Measurements from ENCODE around the gene RIOK2.
"Not testable (repeated sequence)": the region's sequence is repeated elsewhere in the genome, so short reads cannot be mapped to it uniquely, and the experiment has no call there.

The RIOK2 gene

GRCh38 chr5:97142521-97143254 lies 40.4 kb downstream of the RIOK2 start, which contains the start of gene LIX1:
TSS of gene LIX1 (minus strand) at chr5:97142611. CDS start at chr5:97142576, 35 bp downstream.
- Histone ChIP-seq H3K36me3 (no peaks in the 10 kb centered on the region), H3K4me1 (no peaks in the 10 kb centered on the region), H3K4me2 (no peak within 1 kb of the TSS), H3K4me3 (no peak within 1 kb of the TSS), H3K9me3 (replicated peaks in 1 of 11) (no peaks in the 10 kb centered on the region), H3K27me3 (no peaks in the 10 kb centered on the region), H3K27ac (no peak within 1 kb of the TSS), H3K9ac (no peak within 1 kb of the TSS), H4K20me1 (no peaks in the 10 kb centered on the region)
- TF ChIP-seq Cebpa-rat (IDR thresholded peaks at IDR 0.05) = no peak

GRCh38 chr5:97141539-97141938 lies 41.5 kb downstream of the RIOK2 start:
- H3K4me3 ChIP-seq = no peak overlapping the region

GRCh38 chr5:97141031-97141430 lies 42.0 kb downstream of the RIOK2 start:
- Histone ChIP-seq H3K4me1 (no peaks in the 10 kb centered on the region), H3K9ac (no peak overlapping the region), H3K27me3 (no peaks in the 10 kb centered on the region), H4K20me1 (no peaks in the 10 kb centered on the region), H3K36me3 (no peaks in the 10 kb centered on the region), H3K27ac (no peak overlapping the region), H3K9me3 (replicated peaks in 1 of 11) (no peaks in the 10 kb centered on the region), H3K4me3 (no peak overlapping the region), H3K4me2 (no peak overlapping the region)
- TF ChIP-seq Cebpa-rat (IDR thresholded peaks at IDR 0.05) = no peak

More at GRCh38 chr5:97141539-97141938, 41.5 kb downstream of the RIOK2 start:
- H3K27ac ChIP-seq = no peak overlapping the region
- H3K4me2 ChIP-seq = no peak overlapping the region
- H4K20me1 ChIP-seq = no peaks in the 10 kb centered on the region
- no peak for TF ChIP-seq Cebpa-rat (IDR thresholded peaks at IDR 0.05)
- no peaks in the 10 kb centered on the region for H3K9me3 ChIP-seq (replicated peaks in 1 of 11)
- no peak overlapping the region for H3K9ac ChIP-seq
- no peaks in the 10 kb centered on the region for H3K4me1 ChIP-seq
- no peaks in the 10 kb centered on the region for H3K36me3 ChIP-seq
- no peaks in the 10 kb centered on the region for H3K27me3 ChIP-seq

GRCh38 chr5:97140250-97140649 lies 42.8 kb downstream of the RIOK2 start:
- H3K9me3 ChIP-seq (replicated peaks in 1 of 11); H3K27me3 ChIP-seq; H3K27ac ChIP-seq; H3K4me1 ChIP-seq; H3K9ac ChIP-seq; H4K20me1 ChIP-seq; H3K36me3 ChIP-seq; H3K4me3 ChIP-seq; H3K4me2 ChIP-seq: not testable (repeated sequence)

- no peak for TF ChIP-seq Cebpa-rat (IDR thresholded peaks at IDR 0.05)
- no peak overlapping the region for H3K27ac ChIP-seq
Measured at GRCh38 chr5:97136475-97136874, 46.6 kb downstream of the RIOK2 start.

DNA sequence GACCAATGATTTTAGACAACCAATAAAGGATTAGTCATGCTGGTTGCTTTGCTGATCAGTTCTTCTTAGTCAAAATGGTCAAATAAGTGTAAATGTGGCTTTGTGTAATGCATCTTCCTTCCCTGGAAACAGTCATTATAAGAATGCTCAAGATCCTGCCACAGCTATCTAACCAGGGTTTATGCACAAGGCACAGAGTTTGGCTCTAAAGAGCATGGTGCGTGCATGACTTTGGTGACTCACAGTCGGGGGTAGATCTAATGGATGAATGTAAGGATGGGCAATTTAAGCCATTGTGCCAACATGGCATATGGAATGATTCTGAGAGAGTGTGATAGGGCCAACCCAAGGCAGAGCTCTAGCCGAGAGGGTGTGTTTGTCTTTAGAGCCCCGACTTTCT lies 47.2 kb downstream of the RIOK2 start:
- no peak overlapping the region for H3K4me2 ChIP-seq
- no peak for TF ChIP-seq Cebpa-rat (IDR thresholded peaks at IDR 0.05)
- H3K9me3 ChIP-seq (replicated peaks in 1 of 11) = no peaks in the 10 kb centered on the region
- no peak overlapping the region for H3K27ac ChIP-seq
- peaks cover 9 to 15% (median 12%) of the 10 kb centered on the region in 10 experiments; a peak in 19 of 20 replicates for H3K4me1 ChIP-seq
- no peaks in the 10 kb centered on the region for H3K27me3 ChIP-seq
- no peaks in the 10 kb centered on the region for H4K20me1 ChIP-seq
- H3K9ac ChIP-seq = no peak overlapping the region
- no peak overlapping the region for H3K4me3 ChIP-seq
- no peaks in the 10 kb centered on the region for H3K36me3 ChIP-seq

More at GRCh38 chr5:97136475-97136874, 46.6 kb downstream of the RIOK2 start:
- Histone ChIP-seq H3K4me2 (no peak overlapping the region), H4K20me1 (no peaks in the 10 kb centered on the region), H3K27me3 (no peaks in the 10 kb centered on the region), H3K9me3 (replicated peaks in 1 of 11) (no peaks in the 10 kb centered on the region), H3K4me1 (peaks cover 9 to 15% (median 12%) of the 10 kb centered on the region in 10 experiments; a peak in 19 of 20 replicates), H3K4me3 (no peak overlapping the region), H3K36me3 (no peaks in the 10 kb centered on the region), H3K9ac (no peak overlapping the region)

GRCh38 chr5:97134634-97135033 lies 48.4 kb downstream of the RIOK2 start:
- Histone ChIP-seq H3K27me3 (no peaks in the 10 kb centered on the region), H3K9ac (no peak overlapping the region), H3K4me3 (no peak overlapping the region), H3K9me3 (replicated peaks in 1 of 11) (no peaks in the 10 kb centered on the region), H3K36me3 (no peaks in the 10 kb centered on the region), H4K20me1 (no peaks in the 10 kb centered on the region), H3K4me1 (peaks cover 9 to 15% (median 12%) of the 10 kb centered on the region in 10 experiments; a peak in 19 of 20 replicates), H3K4me2 (no peak overlapping the region), H3K27ac (no peak overlapping the region)
- no peak for TF ChIP-seq Cebpa-rat (IDR thresholded peaks at IDR 0.05)

DNA sequence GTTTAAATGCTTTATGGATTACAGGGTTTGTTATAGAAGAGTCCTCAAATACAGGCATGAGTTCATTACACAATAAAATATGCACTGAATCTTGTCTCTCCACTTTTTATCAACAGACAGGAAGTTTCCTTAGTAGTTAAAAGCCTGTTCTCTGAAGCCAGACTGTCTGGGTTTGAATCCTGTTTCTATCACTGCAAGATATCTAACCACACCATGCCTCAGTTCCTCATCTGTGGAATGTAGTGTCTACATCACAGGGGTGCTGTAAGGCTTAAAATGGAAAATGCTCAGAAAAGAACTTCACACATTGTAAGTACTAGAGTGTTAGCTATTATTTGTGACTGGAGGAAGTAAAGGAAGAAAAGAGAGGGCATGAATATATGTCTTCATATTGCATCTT lies 49.9 kb downstream of the RIOK2 start:
- no peaks in the 10 kb centered on the region for H3K9me3 ChIP-seq (replicated peaks in 1 of 11)
- no peak for TF ChIP-seq Cebpa-rat (IDR thresholded peaks at IDR 0.05)
- no peak overlapping the region for H3K4me3 ChIP-seq
- H4K20me1 ChIP-seq = no peaks in the 10 kb centered on the region
- H3K27ac ChIP-seq = 0 out of 22 replicates have a peak overlapping the region, but pooled peaks of 3 of the 11 experiments have one; percentile 3 to 36 (median 8)
- H3K9ac ChIP-seq = no peak overlapping the region
- H3K4me2 ChIP-seq = peak overlapping the region in 9 of 11 experiments; percentile 5 to 52 (median 24); a peak in 14 of 22 replicates
- no peaks in the 10 kb centered on the region for H3K36me3 ChIP-seq
- H3K27me3 ChIP-seq = no peaks in the 10 kb centered on the region
- H3K4me1 ChIP-seq = peaks cover 9 to 15% (median 12%) of the 10 kb centered on the region in 10 experiments; a peak in 19 of 20 replicates

DNA sequence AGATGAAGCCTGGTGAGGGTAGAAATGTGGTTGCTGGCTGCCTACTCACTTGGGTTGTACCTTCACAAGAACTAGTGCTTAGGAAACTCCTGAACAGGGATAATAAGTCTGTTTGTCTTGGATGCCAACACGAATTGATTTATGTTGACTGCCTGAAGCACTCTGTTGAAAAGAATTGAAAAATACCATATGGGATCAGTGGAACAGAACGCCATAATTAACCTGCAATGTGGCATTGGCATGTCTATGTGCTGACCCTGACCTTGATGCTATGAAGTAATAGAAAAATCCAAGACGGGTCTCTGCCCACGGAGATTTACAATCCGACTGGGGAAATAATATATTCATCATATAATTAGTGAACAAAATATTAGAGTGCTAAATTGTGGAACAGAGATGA lies 51.1 kb downstream of the RIOK2 start:
- Histone ChIP-seq H3K4me3 (no peak overlapping the region), H3K27me3 (no peaks in the 10 kb centered on the region), H3K36me3 (no peaks in the 10 kb centered on the region), H3K9ac (no peak overlapping the region), H3K27ac (no peak overlapping the region), H3K9me3 (replicated peaks in 1 of 11) (no peaks in the 10 kb centered on the region), H4K20me1 (no peaks in the 10 kb centered on the region), H3K4me1 (peaks cover 9 to 15% (median 12%) of the 10 kb centered on the region in 10 experiments; a peak in 19 of 20 replicates), H3K4me2 (no peak overlapping the region)
- no peak for TF ChIP-seq Cebpa-rat (IDR thresholded peaks at IDR 0.05)

DNA sequence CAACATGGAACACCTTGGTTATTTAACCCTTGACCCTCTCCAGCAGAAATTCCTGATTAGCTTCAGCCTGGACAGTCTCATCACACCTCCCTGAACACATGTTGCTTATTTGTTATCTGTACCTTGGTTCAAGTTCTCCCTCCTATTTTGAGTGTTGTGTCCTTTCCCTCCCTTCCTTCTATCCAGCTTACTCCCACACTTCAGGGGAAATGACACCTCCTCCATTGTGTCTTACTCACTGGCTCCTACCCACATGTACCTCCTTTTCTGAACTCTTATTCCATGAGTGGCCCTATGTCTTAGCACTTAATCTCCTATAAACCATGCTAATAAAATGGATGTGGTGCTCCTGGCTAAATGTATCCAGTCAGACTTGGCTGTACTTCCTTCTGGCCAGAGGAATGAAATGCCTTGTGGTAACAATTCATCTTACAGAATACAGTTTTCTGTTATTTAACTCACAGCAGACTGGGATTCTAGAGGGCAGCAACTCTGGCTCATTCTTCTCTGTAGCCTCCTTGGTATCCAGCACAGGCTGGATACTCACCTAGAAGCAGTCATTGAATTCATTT lies 51.8 kb downstream of the RIOK2 start:
- no peaks in the 10 kb centered on the region for H4K20me1 ChIP-seq
- H3K27me3 ChIP-seq = no peaks in the 10 kb centered on the region
- no peak overlapping the region for H3K4me3 ChIP-seq
- no peak for TF ChIP-seq Cebpa-rat (IDR thresholded peaks at IDR 0.05)
- no peaks in the 10 kb centered on the region for H3K36me3 ChIP-seq
- no peak overlapping the region for H3K4me2 ChIP-seq
- peaks cover 9 to 15% (median 12%) of the 10 kb centered on the region in 10 experiments; a peak in 19 of 20 replicates for H3K4me1 ChIP-seq
- no peak overlapping the region for H3K27ac ChIP-seq
- no peak overlapping the region for H3K9ac ChIP-seq
- no peaks in the 10 kb centered on the region for H3K9me3 ChIP-seq (replicated peaks in 1 of 11)
